ENCODE data around the gene ACR.
"Not testable (repeated sequence)": the region's sequence is repeated elsewhere in the genome, so short reads cannot be mapped to it uniquely, and the experiment has no call there.

Gene ACR

DNA sequence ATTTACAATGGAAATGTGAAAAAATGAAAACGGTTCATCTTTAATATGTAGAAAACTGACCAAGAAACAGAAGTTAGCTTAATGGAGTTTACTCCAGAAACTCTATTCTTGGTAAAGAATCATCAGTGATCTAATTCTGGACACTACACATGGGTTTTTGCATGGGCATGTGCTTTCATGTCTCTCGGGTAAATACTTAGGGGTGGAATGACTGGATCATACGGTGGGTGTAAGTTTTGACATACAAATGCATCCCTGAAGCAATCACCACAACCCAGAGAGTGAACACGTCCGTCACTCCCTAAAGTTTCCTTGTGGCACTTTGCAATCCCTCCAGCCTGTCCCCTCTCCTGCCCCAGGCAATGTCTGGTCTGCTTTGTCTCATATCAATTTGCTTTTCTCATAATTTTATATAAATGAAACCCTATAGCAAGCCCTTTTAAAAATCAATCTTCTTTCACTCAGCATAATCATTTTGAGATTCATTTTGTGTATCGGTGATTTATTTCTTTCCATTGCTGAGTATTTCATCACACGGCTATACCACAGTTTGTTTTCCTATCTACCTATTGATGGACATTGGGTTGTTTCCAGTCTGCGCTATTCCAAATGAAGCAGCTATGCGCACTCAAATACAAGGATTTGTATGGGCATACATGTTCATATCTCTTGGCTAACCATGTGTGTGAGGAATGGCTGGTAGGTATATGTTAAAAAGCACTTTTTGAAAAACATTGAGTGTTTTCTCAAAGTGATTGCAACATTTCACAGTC lies 11.5 kb downstream of the ACR start:
- not testable (repeated sequence) for H3K27me3 Mint-ChIP-seq; H3K9me3 Mint-ChIP-seq; H3K4me3 Mint-ChIP-seq; H3K4me1 Mint-ChIP-seq (ENCODE audit: low read depth); H3K36me3 Mint-ChIP-seq (ENCODE audit: low read depth); H3K27ac Mint-ChIP-seq

DNA sequence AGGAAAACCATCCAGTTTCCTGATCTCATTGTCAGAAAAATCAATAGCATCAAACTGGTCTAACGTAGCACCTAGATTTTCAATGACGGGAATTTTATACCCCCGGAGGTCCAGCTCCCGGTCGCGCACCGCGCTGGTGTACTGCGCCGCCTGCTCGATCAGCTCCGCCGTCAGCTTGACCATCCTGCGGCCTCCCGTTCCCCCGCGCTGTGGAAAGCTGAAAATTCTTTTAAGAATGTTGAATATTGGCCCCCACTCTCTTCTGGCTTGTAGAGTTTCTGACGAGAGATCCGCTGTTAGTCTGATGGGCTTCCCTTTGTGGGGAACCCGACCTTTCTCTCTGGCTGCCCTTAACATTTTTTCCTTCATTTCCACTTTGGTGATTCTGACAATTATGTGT lies 17.2 kb downstream of the ACR start:
- not testable (repeated sequence) for H3K9me3 Mint-ChIP-seq; H3K27ac Mint-ChIP-seq; H3K27me3 Mint-ChIP-seq; H3K36me3 Mint-ChIP-seq (ENCODE audit: low read depth); H3K4me3 Mint-ChIP-seq
- peaks cover 16% of the 10 kb centered on the region for H3K4me1 Mint-ChIP-seq (ENCODE audit: low read depth)

DNA sequence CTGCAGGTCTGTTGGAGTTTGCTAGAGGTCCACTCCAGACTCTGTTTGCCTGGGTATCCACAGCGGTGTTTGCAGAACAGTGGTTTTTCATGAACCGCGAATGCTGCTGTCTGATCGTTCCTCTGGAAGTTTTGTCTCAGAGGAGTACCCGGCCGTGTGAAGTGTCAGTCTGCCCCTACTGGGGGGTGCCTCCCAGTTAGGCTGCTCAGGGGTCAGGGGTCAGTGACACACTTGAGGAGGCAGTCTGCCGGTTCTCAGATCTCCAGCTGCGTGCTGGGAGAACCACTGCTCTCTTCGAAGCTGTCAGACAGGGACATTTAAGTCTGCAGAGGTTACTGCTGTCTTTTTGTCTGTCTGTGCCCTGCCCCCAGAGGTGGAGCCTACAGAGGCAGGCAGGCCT lies 18.4 kb downstream of the ACR start:
- H3K27ac Mint-ChIP-seq; H3K36me3 Mint-ChIP-seq (ENCODE audit: low read depth); H3K9me3 Mint-ChIP-seq; H3K27me3 Mint-ChIP-seq: not testable (repeated sequence)
- Mint-ChIP-seq H3K4me1 (ENCODE audit: low read depth) (peaks cover 16% of the 10 kb centered on the region), H3K4me3 (peak overlapping the region; percentile 26)

DNA sequence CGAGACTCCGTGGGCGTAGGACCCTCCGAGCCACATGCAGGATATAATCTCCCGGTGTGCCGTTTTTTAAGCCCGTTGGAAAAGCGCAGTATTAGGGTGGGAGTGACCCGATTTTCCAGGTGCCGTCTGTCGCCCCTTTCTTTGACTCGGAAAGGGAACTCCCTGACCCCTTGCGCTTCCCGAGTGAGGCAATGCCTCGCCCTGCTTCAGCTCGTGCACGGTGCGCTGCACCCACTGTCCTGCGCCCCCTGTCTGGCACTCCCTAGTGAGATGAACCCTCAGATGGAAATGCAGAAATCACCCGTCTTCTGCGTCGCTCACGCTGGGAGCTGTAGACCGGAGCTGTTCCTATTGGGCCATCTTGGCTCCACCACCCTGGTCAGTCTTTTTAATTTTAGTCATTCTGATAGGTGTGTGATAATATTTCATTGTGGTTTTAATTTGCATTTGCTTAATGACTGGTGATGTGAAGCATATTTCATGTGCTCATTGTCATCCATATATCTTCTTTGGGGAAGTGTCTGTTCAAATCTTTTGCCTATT lies 19.0 kb downstream of the ACR start:
- not testable (repeated sequence) for H3K27me3 Mint-ChIP-seq; H3K9me3 Mint-ChIP-seq; H3K36me3 Mint-ChIP-seq (ENCODE audit: low read depth)
- Mint-ChIP-seq H3K4me1 (ENCODE audit: low read depth) (peaks cover 16% of the 10 kb centered on the region), H3K27ac (peak overlapping the region; percentile 69), H3K4me3 (peak overlapping the region; percentile 86)

DNA sequence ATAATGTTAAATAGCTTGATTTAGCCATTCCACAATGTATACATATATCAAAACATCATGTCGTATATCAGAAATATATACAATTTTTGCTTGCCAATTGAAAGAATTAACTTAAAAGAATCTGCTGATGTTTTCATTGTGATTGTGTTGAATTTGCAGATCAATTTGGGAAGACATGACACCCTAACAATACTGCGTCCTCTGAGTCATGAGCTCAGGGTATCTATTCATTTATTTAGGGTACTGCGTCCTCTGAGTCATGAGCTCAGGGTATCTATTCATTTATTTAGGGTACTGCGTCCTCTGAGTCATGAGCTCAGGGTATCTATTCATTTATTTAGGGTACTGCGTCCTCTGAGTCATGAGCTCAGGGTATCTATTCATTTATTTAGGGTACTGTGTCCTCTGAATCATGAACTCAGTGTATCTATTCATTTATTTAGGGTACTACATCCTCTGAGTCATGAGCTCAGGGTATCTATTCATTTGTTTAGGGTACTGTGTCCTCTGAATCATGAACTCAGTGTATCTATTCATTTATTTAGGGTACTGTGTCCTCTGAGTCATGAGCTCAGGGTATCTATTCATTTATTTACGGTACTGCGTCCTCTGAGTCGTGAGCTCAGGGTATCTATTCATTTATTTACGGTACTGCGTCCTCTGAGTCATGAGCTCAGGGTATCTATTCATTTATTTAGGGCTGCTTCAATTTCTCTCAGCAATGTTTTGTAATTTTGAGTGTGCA lies 21.8 kb downstream of the ACR start:
- H3K36me3 Mint-ChIP-seq (ENCODE audit: low read depth); H3K9me3 Mint-ChIP-seq; H3K4me3 Mint-ChIP-seq; H3K27me3 Mint-ChIP-seq; H3K27ac Mint-ChIP-seq: not testable (repeated sequence)
- peaks cover 16% of the 10 kb centered on the region for H3K4me1 Mint-ChIP-seq (ENCODE audit: low read depth)

DNA sequence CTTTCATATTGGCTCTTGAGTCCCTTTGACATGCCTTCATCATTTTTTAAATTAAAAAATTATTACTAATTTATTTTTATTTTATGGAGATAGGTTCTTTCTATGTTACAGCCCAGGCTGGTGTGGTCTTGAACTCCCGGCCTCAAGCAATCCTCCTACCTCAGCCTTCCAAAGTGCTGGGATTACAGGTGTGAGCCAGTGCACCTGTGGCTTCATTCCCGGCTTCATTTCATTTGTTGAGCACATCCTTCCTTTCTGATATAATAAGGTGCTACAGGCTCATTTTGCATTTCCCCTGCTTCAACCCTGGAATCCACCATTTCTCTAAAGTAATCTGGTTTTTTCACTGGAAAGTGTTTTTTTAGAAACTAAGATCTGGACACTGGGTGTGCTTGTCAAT lies 23.8 kb downstream of the ACR start:
- not testable (repeated sequence) for H3K27ac Mint-ChIP-seq; H3K36me3 Mint-ChIP-seq (ENCODE audit: low read depth); H3K4me3 Mint-ChIP-seq; H3K9me3 Mint-ChIP-seq; H3K27me3 Mint-ChIP-seq
- peaks cover 14% of the 10 kb centered on the region for H3K4me1 Mint-ChIP-seq (ENCODE audit: low read depth)

DNA sequence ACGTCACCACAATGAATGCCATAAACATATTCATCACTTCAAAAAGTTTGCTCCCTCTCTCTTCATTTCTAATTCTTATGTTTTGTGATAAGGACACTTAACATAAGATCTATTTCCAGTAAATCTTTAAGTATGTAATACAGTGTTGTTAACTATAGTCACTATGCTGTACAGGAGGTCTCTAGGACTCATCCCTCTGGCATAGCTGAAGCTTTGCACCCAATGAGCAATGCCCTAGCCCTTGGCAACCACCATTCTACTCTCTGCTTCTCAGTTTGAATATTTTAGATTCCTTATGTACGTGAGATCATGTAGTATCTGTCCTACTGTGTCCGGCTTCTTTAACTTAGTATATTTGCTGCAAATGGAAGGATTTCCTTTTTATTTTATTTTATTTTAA lies 26.3 kb downstream of the ACR start:
- H3K27me3 Mint-ChIP-seq; H3K4me3 Mint-ChIP-seq; H3K36me3 Mint-ChIP-seq (ENCODE audit: low read depth); H3K27ac Mint-ChIP-seq; H3K9me3 Mint-ChIP-seq; H3K4me1 Mint-ChIP-seq (ENCODE audit: low read depth): not testable (repeated sequence)

DNA sequence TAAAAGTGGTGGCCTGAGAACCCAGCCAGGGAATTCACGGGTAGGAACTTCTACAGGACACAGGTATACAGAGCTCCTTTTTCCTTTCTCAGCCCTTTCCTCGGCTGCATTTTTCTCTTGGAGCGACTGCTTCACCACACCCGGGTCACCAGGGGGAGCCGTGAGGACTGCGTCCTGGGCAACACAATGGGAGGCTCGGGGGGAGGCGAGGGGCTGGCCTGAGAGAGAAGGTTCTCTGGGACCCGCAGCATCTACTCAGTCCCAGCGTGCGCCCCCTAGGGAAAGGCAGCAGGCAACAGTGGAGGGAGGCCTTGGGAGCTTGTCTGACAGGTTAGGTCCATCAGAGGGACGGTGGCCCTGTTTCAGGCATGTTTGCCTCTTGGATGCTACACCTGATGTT lies 37.1 kb downstream of the ACR start:
- H3K4me1 Mint-ChIP-seq (ENCODE audit: low read depth); H3K27me3 Mint-ChIP-seq; H3K4me3 Mint-ChIP-seq; H3K36me3 Mint-ChIP-seq (ENCODE audit: low read depth); H3K27ac Mint-ChIP-seq; H3K9me3 Mint-ChIP-seq: not testable (repeated sequence)

DNA sequence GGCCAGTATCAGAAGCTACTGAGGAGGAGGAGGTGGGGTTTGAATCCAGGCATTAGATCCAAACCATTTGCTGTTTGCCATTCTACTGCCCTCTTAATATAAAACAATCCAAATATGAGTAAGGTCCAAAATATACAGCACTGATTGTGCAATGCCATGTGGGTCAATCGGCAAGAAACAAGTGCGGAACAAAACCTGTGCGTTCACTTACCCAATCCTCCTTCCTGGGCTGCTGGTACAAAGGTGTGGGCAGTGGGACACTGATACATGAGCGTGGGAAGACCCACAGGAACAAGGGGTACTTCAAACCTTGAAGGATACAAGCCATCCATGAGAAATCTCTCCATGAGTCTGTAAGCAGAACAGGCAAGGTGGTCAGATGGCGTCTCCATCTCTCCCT lies 39.6 kb downstream of the ACR start:
- not testable (repeated sequence) for H3K27ac Mint-ChIP-seq; H3K36me3 Mint-ChIP-seq (ENCODE audit: low read depth); H3K9me3 Mint-ChIP-seq; H3K4me3 Mint-ChIP-seq; H3K27me3 Mint-ChIP-seq
- H3K4me1 Mint-ChIP-seq (ENCODE audit: low read depth) = peaks cover 11% of the 10 kb centered on the region

DNA sequence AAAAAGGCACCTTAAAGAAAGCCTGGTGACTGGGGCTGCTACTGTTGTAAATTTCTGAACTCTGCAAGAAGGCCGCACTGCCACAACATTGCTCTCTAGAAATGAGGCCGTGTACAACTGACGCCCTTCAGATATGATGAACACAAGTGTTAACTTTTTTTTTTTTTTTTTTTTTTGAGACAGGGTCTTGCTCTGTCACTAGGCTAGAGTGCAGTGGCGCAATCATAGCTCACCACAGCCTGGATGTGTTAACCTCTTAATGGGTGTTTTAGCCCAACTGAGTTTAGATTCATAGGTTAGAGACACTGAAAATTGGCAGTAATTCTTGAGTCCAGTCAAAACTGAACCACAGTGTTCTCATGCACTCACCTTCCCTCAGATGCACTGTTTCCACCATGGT lies 42.2 kb downstream of the ACR start:
- H3K4me3 Mint-ChIP-seq; H3K27me3 Mint-ChIP-seq; H3K9me3 Mint-ChIP-seq; H3K36me3 Mint-ChIP-seq (ENCODE audit: low read depth): not testable (repeated sequence)
- H3K27ac Mint-ChIP-seq = peak overlapping the region; percentile 12
- peaks cover 16% of the 10 kb centered on the region for H3K4me1 Mint-ChIP-seq (ENCODE audit: low read depth)

DNA sequence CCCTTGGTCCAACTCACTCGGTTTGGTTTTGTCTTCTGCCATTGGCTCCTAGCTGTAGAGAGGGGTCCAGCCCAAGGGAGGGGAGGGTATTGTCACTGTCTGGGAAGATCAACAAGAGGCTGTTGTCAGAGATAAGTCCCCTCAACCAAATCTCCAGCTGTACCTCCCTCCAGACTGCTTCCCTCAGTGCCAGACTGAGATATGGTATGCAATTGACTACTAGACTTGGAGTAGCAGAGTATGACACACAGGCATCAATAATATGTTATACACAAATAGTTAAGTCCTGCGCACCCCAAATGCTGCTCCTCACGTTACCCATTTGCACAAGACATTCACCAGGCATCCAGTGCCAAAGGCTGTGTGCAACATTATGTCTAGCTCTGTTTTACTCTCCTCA lies 44.2 kb downstream of the ACR start:
- not testable (repeated sequence) for H3K27me3 Mint-ChIP-seq, H3K9me3 Mint-ChIP-seq
- peak overlapping the region; percentile 51 for H3K4me3 Mint-ChIP-seq

DNA sequence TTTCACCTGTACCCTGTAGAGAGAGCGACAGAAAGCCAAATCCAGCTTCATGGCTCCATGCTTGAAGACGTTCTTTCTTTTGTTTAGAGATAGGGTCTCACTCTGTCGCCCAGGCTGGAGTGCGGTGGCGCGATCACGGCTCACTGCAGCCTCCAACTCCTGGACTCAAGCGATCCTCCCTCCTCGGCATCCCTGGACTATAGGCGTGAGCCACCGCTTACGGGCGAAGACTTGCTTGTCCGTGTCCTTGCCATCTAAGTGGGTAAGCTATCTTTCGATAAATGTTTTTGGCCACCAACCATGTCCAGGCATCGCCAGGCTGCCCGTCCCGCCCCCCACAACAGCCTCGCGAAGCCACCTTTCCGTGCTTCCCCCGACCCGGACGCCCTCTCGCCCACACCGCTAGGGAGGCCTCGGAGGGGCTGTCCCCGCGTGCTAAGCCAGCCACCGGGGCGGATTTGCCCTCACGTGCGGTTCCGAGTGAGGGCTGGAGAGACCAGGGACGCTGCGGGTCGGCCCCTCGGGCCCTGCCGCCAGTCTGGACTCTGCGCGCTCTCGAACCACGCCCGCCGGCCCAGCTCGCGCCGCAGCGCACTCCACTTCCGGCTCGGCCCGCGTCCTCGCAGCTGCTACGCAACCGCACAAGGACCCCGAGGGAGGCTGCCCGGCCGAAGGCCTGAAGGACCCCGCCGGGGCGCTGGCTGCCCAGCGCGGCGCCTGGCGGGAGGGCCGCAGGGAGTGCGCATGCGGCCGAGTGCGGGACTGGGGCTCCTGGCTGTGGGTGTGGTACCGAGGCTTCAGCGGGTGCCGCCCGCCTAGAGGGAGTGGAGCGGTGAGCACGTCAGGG lies 45.3 kb downstream of the ACR start, which contains the start of gene RABL2B:
Gene RABL2B (minus strand): TSS at position 604 of the 847 bp plus-strand sequence. CDS start 1,342 bp downstream, outside the sequence.
- not testable (repeated sequence) for H3K9me3 Mint-ChIP-seq; H3K27me3 Mint-ChIP-seq; H3K36me3 Mint-ChIP-seq (ENCODE audit: low read depth)
- peak within 1 kb of the TSS; percentile 85 for H3K4me3 Mint-ChIP-seq
- peak within 1 kb of the TSS; percentile 82 for H3K27ac Mint-ChIP-seq
- H3K4me1 Mint-ChIP-seq (ENCODE audit: low read depth) = peaks cover 16% of the 10 kb centered on the region

More for the DNA sequence above, 44.2 kb downstream of the ACR start:
- not testable (repeated sequence) for H3K27ac Mint-ChIP-seq; H3K36me3 Mint-ChIP-seq (ENCODE audit: low read depth)
- H3K4me1 Mint-ChIP-seq (ENCODE audit: low read depth) = peaks cover 16% of the 10 kb centered on the region

DNA sequence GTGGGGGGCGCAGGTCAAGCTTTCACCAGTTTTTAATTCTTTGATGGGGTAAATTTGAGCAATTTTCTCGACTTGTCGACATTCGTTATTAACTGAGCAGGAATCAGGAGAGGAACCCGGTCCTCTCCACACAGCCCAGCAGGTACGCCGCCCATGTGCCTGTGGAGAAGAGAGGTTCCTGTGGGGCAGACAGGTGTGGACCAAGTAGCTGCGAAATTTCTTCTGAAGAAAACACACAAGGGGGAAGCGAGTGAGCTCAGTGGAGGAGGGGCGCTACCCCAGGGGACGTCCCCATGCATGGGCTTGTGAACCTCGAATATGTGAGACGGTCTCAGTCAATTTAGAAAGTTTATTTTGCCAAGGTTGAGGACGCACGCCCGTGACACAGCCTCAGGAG lies 45.9 kb downstream of the ACR start:
- peak overlapping the region; percentile 82 for H3K27ac Mint-ChIP-seq
- H3K27me3 Mint-ChIP-seq; H3K36me3 Mint-ChIP-seq (ENCODE audit: low read depth); H3K9me3 Mint-ChIP-seq: not testable (repeated sequence)
- H3K4me1 Mint-ChIP-seq (ENCODE audit: low read depth) = peaks cover 16% of the 10 kb centered on the region
- peak overlapping the region; percentile 85 for H3K4me3 Mint-ChIP-seq

DNA sequence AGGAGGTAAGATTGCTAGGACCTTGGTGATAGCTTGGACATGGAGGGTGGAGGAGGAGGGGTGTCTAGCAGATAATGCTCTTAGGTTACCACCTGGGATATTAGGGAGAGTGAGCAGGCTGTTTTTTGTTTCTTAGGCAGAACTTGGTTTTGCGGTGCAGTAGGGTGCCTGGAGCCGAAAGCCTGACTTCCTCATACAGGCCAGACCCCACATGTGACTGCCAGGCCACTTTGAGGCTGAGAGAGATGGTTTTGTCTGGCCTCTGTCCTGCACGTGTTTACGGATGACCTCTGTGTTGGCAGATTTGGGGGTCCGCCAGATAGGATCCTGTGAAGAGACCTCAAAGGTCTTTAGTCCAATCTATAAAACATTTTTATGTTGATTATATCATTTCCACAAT lies 47.3 kb downstream of the ACR start:
- peaks cover 12% of the 10 kb centered on the region for H3K4me1 Mint-ChIP-seq (ENCODE audit: low read depth)
- not testable (repeated sequence) for H3K27me3 Mint-ChIP-seq; H3K9me3 Mint-ChIP-seq; H3K27ac Mint-ChIP-seq; H3K4me3 Mint-ChIP-seq; H3K36me3 Mint-ChIP-seq (ENCODE audit: low read depth)

DNA sequence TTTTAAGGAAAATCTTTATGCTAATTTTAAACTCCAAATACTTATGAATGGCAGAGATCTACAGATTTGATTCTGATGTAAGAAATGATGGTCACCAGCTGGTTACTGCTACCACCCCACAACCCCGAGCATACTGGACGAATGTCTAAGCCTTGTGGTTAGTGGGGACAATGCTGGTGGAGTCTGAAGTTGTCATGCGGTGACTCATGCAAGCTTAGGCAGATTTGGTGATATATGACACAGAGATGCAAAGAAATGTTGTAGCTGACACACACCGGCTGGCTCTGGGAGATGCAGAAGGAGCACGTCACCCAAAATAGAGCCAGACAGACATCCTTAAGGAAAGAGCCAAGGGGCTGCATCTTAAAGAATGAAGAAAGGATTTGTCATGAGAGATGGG lies 48.9 kb downstream of the ACR start:
- H3K36me3 Mint-ChIP-seq (ENCODE audit: low read depth); H3K27me3 Mint-ChIP-seq; H3K9me3 Mint-ChIP-seq; H3K27ac Mint-ChIP-seq; H3K4me3 Mint-ChIP-seq; H3K4me1 Mint-ChIP-seq (ENCODE audit: low read depth): not testable (repeated sequence)

Data from stimulated activated naive CD8-positive, alpha-beta T cell treated with anti-CD3 and anti-CD28 coated beads, Interleukin-15, Interleukin-2, amounts not matched to agents 100 ng/mL and 50 ng/mL, for 24 hours (primary cell).